ENCODE results near the gene ARMCX5.

Gene ARMCX5

DNA sequence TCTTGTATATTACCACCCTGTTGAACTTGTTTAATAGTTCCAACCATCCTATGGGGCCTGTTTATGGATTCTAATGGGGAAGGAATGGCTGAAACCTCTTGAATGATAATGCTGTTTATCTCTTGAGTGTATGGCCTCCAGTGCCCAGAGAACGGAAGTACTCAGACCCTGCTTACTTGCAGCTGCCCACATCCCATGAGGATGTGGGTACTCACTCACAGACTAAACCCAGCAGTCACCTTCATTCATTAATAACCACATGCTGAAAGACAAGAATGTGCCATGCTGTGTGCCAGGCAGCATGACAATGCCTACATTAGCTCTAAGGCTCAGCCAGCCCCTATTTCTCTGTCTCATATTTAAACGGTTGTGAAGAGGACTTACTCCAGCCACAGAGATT lies 5.9 kb upstream of the ARMCX5 start:
- TF ChIP-seq SIN3A (IDR thresholded peaks at IDR 0.05; ENCODE audit: borderline replicate concordance, insufficient read depth, low read length) = no peak

DNA sequence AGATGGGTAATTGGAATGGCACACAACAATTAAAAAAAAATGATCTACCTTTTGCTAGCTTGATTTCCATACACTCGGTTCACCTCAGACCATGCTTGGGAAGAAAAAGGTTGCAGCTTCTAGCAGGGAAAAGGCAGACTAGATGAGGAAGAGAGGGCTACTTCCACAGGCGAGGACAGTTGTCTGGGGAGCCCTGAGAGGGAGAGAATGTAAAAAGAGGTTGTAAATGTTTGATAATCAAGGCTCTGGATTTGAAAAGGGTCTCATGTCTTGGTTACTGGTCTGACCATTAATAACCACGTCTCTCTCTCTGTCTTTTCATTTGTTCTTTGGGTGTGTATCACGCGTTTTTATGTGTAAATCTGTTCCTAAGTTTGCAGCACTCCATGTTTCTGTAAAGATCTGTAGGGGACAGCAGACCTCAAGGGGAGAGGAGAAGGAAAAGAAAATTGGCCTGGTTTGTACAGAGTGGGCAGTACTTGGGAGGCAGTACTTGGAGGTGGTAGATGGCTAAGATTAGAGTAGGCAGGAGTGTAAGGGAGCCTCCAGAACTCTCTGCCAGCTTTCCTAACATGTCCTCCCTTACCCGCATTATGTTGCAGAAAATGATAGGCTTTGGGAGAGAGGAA lies 750 bp downstream of the ARMCX5 start:
- TF ChIP-seq, protein P1, sequence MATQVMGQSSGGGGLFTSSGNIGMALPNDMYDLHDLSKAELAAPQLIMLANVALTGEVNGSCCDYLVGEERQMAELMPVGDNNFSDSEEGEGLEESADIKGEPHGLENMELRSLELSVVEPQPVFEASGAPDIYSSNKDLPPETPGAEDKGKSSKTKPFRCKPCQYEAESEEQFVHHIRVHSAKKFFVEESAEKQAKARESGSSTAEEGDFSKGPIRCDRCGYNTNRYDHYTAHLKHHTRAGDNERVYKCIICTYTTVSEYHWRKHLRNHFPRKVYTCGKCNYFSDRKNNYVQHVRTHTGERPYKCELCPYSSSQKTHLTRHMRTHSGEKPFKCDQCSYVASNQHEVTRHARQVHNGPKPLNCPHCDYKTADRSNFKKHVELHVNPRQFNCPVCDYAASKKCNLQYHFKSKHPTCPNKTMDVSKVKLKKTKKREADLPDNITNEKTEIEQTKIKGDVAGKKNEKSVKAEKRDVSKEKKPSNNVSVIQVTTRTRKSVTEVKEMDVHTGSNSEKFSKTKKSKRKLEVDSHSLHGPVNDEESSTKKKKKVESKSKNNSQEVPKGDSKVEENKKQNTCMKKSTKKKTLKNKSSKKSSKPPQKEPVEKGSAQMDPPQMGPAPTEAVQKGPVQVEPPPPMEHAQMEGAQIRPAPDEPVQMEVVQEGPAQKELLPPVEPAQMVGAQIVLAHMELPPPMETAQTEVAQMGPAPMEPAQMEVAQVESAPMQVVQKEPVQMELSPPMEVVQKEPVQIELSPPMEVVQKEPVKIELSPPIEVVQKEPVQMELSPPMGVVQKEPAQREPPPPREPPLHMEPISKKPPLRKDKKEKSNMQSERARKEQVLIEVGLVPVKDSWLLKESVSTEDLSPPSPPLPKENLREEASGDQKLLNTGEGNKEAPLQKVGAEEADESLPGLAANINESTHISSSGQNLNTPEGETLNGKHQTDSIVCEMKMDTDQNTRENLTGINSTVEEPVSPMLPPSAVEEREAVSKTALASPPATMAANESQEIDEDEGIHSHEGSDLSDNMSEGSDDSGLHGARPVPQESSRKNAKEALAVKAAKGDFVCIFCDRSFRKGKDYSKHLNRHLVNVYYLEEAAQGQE (IDR thresholded peaks at IDR 0.05; ENCODE audit: insufficient read depth in 1 of 2, low read depth in 2 of 2, low read length in 2 of 2) = no peak
- TF ChIP-seq FOXP2 (optimal IDR thresholded peaks at IDR 0.05; ENCODE audit: borderline replicate concordance, extremely low read depth, extremely low read length, insufficient read depth) (no peak), TAF1 (IDR thresholded peaks at IDR 0.05; ENCODE audit: borderline replicate concordance, insufficient read depth, low read length) (no peak), SIN3A (IDR thresholded peaks at IDR 0.05; ENCODE audit: borderline replicate concordance, insufficient read depth, low read length) (no peak), POLR2AphosphoS5 (IDR thresholded peaks at IDR 0.05; ENCODE audit: low read depth, low read length) (no peak)

DNA sequence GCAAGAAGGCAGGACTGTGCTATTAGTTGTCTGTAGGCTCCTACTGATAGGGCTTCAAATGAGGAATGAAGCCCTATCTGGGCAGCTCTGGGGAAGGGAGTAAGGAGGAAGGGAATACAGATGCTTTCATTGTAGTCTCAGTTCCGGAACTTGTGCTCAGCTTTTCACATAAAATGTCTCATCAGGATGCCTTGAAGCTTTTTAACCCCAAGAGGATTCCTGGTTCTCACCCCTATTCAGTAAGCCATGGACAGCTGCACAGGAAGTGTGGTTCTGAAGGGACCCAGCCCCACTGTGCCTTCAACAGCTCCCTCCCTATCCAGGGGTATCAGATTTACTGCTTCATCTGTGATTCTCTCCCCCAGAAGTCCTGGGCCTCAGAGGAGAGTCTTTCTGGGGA lies 5.0 kb downstream of the ARMCX5 start:
- TF ChIP-seq SIN3A (IDR thresholded peaks at IDR 0.05; ENCODE audit: borderline replicate concordance, insufficient read depth, low read length) = no peak
- TF ChIP-seq TAF1 (IDR thresholded peaks at IDR 0.05; ENCODE audit: borderline replicate concordance, insufficient read depth, low read length) = no peak
- TF ChIP-seq, protein P1 (IDR thresholded peaks at IDR 0.05; ENCODE audit: insufficient read depth in 1 of 2, low read depth in 2 of 2, low read length in 2 of 2) = no peak
- no peak for TF ChIP-seq POLR2AphosphoS5 (IDR thresholded peaks at IDR 0.05; ENCODE audit: low read depth, low read length)

DNA sequence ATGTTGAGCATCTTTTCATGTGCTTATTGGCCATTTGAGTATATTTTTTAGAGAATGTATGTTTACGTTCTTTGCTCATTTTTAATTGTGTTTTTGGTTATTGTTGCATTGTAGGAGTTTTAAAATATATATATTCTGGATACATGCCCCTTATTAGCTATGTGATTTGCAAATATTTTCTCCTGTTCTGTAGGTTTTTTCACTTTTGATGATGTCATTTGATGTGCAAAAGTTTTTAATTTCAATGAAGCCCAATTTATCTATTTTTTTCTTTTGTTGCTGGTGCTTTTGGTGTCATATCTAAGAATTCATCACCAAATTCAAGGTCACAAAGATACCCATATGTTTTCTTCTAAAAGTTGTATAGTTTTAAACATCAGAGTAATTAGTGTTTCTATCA lies 6.8 kb downstream of the ARMCX5 start:
- TF ChIP-seq SIN3A (IDR thresholded peaks at IDR 0.05; ENCODE audit: borderline replicate concordance, insufficient read depth, low read length) = no peak
- TF ChIP-seq, protein P1 (IDR thresholded peaks at IDR 0.05; ENCODE audit: insufficient read depth in 1 of 2, low read depth in 2 of 2, low read length in 2 of 2) = no peak
- TF ChIP-seq FOXP2 (optimal IDR thresholded peaks at IDR 0.05; ENCODE audit: borderline replicate concordance, extremely low read depth, extremely low read length, insufficient read depth) = no peak
- TF ChIP-seq POLR2AphosphoS5 (IDR thresholded peaks at IDR 0.05; ENCODE audit: low read depth, low read length) = no peak
- TF ChIP-seq TAF1 (IDR thresholded peaks at IDR 0.05; ENCODE audit: borderline replicate concordance, insufficient read depth, low read length) = no peak

DNA sequence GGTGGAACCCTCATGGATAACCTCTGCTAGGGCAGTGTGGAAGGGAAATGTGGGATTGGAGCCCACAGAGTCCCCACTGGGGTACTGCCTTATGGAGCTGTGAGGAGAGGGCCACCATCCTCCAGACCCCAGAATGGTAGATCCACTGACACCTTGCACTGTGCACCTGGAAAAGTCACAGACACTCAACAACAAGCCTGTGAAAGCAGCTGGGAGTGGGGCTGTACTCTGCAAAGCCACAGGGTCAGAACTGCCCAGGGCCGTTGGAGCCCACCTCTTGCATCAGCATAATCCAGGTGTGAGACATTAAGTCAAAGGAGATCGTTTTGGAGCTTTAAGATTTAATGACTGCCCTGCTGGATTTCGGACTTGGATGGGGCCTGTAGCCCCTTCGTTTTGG lies 11.6 kb downstream of the ARMCX5 start:
- TF ChIP-seq FOXP2 (optimal IDR thresholded peaks at IDR 0.05; ENCODE audit: borderline replicate concordance, extremely low read depth, extremely low read length, insufficient read depth) (no peak), SIN3A (IDR thresholded peaks at IDR 0.05; ENCODE audit: borderline replicate concordance, insufficient read depth, low read length) (no peak), TAF1 (IDR thresholded peaks at IDR 0.05; ENCODE audit: borderline replicate concordance, insufficient read depth, low read length) (no peak), POLR2AphosphoS5 (IDR thresholded peaks at IDR 0.05; ENCODE audit: low read depth, low read length) (no peak)
- TF ChIP-seq, protein P1 (IDR thresholded peaks at IDR 0.05; ENCODE audit: insufficient read depth in 1 of 2, low read depth in 2 of 2, low read length in 2 of 2) = no peak
